Fibroblast of skin of right biceps (primary cell): ENCODE results near the gene GAS7.
A peak's percentile ranks its signal among the peaks of the same experiment; 100 is the strongest.
"Not testable (repeated sequence)": the region's sequence is repeated elsewhere in the genome, so short reads cannot be mapped to it uniquely, and the experiment has no call there.

Source experiments
- DNase-seq: peaks from one replicate; pipeline ENCODE4 v3.0.0-alpha.2; 2013

GAS7 gene

DNA sequence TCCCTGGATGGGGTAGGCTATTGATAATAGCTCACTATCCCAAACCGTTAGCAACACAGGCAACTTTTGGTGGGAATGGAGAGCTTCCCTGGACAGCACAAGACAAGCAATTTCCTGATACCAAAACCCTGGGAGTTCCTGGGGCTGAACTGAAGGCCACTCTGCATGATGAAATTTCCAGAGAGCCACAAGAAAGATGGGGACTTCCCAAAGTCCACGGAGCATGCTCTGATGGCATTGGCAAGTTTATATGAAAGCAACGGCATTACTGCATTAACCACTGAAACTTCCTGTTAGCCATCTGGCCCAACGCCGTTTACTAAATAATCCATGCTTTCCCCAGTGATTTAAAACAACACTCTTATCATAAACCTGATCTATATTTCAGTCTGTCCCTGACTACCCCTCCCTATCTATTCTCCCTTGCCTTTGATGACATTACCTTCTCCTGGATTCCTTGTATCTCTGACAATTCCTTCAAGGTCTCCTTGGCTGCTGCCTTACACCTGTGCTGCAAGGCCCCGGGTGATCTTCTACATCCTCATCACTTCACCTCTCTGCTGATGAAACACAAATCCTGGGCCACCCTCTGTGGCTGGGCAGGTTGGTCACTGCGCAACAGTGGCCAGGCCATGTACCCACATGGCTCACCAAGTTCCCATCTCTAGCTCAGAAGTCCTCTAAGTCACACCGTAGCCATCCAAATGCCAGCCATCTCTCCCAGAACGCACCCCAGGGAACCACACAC lies 184.9 kb downstream of the GAS7 start:
- DNase-seq = no peak

DNA sequence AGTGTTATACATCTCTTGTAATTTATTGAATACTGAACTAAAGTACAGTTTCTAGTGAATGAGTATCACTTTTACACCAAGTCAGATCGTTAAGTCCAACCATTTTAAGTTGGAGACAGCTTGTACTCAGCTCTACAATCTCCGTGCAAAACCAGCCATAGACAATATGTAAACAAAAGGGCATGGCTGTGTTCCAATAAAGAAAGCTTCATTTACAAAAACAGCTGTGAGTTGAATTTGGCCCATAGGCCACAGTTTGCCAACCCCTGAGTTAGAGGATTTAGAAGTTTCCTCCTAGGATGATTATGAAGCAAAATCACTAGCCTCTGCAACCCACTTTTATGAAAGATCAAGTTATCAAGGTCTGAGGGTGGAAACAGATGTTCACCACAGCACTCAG lies 187.7 kb downstream of the GAS7 start:
- no peak for DNase-seq

DNA sequence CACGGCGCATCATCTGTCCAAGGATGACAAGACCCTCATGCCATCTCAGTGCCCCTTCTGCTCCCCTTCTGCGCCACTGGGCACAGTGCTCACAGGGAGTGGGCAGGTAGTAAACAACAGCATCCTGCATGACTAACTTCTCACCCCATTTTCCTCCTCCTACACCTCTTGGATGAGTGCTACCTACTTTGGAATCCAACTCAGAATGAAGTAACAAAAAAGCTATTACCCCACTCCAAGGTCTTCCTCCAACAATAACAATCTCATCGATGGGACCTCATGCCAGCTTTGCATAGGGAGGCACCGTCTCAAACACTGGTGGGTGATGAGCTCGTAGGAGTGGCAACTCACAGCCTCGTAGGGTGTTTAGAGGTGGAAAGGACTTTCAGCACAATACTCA lies 194.7 kb downstream of the GAS7 start:
- no peak for DNase-seq

DNA sequence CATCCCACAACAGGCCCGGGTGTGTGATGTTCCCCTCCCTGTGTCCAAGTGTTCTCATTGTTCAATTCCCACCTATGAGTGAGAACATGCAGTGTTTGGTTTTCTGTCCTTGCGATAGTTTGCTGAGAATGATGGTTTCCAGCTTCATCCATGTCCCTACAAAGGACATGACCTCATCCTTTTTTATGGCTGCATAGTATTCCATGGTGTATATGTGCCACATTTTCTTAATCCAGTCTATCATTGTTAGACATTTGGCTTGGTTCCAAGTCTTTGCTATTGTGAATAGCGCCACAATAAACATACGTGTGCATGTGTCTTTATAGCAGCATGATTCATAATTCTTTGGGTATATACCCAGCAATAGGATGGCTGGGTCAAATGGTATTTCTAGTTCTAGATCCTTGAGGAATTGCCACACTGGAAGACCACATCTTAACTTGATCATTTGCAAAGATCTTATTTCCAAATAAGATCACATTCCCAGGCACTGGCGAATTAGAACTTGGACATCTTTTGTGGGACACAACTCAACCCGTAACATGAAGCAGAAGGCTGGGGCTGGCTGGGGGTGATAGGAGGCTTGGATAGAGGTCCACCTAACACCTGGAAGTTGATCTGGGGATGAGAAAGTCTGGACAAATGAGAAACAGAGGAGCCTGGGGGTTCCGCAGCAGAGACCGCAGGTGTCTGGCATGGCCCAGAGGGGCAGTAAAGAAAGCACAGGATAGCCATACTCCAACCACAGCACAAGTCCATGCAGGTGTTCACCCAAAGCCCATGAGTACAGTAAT lies 195.6 kb downstream of the GAS7 start:
- DNase-seq = not testable (repeated sequence)

DNA sequence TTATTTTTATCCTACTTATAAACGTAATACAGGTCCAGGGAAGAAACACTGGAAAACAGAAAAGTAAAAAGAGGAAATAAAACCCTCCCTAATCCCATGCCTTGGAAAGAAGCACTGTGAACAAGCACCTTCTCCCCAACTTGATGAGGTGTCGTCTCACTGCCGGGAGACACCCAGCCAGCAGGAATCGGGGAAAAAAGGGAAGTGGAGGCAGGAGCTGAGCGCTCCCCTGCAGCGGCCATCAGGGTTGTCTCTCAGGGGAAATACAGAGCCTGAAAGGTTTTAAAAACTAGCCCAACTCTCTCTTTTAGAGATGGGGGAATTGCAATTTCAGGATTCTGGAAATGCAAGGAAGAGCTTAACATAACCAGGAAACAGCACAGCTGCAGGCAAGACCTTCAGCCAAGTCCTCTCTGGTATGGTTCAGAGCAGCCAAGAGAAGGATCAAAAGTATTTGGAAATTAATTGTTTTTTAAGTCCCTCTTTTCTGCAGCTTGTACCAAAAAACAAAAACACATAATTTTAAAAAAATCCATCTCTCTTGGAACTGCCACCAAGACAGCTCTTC lies 197.0 kb downstream of the GAS7 start:
- DNase-seq = no peak

DNA sequence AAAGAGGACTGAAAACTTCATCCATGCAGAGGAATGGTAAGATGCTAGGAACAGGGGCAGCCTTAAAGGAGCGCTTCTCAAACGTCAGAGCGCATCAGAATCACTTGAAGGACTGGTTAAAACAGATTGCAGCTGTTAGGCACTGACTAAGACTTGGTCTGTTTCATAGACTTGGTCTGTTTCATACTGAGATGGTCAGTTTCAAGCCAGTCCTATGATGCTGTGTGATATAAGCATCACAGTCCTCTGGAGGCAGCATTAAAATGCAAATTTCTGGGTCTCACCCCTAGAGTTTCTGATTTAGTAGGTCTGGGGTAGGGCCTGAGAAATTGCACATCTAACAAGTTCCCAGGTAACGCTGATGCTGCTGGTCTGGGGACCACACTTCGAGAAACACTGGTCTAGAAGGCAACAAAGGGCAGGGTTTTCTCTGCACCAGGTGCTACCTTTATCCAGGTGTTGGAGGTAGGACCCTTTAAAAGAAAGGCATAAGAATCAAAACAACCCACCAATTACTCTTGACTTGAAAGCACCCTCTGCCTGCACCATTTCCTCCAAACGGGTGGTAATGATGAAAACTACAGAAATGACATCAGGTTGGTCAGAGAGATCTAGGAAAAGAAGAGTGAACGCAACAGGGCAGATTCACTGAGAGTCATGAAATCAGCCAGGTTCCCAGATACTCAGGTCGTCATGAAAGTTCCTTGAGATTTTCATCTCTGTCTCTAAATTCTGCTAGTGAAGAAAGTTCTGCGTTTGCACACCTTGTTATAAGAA lies 198.3 kb downstream of the GAS7 start:
- DNase-seq = no peak

DNA sequence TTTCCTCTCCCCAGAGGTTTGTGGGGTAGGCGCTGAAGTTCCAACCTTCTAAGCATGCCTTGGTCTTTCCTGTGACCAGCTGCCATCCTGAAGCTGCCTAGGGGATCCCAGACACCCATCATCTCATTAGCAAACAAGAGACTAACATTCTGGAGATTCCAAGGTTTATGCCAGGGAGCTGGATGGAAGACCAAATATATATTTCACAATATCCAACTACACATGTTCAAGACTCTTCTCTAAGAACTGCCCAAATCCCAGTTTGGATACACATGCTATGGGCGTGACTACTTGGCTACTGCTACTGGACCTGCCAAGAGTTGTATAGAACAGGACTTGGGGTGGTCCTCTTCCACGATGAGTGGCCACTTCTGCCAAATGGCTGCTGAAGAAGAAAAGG lies 200.3 kb downstream of the GAS7 start:
- no peak for DNase-seq

DNA sequence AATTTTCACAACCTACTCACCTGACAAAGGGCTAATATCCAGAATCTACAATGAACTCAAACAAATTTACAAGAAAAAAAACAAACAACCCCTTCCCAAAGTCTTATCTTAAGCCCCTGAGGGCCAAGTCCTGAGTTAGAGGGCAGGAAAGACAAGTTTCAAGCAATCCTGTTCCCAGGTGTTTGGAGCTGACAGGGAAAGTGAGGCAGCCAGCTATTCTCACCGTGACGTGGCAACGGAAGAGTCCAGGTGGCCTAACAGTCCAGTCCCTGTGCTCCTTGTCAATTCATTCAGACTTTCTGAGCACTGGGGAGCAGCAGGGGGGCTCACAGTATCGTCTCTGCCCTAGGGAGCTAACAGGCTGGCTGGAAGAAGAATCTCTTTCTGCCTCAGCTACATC lies 203.6 kb downstream of the GAS7 start:
- no peak for DNase-seq

DNA sequence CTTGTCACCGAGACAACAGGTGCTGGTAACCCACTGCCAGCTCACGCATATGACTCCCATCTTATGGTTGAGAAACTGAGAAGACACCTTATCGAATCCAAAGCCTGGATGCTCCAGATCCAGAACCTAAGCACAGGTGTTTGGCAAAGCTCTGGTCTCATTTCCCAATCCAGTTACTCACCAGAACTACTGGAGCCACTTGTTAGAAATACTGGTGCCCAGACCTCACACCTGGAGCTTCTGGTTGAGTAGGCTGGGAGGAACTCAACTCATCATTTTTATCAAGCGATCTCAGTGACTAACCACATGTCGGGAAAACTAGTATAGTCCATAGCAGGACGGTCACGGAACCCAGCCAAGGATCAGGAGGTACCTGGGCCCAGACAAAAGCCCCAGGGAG lies 206.6 kb downstream of the GAS7 start:
- DNase-seq = no peak

DNA sequence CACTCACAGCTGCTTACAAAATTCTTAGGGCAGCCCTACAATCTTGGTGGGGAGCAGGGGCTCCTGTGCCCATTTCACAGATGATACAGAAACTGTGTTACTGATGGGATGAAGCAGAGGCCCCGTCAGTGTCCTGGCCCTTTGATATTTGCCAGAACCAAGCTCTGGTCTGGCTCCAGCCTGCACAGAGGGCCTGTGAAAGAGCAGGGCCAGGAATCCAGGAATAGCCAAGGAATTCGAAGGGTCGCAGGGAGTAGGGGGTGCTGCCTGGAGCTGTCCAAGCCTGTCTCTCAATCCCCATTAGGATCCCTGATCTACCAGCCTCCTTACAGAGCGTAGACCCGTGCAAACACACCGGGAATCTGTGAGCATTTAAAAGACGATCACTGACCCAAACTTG lies 207.1 kb downstream of the GAS7 start:
- DNase-seq = no peak

DNA sequence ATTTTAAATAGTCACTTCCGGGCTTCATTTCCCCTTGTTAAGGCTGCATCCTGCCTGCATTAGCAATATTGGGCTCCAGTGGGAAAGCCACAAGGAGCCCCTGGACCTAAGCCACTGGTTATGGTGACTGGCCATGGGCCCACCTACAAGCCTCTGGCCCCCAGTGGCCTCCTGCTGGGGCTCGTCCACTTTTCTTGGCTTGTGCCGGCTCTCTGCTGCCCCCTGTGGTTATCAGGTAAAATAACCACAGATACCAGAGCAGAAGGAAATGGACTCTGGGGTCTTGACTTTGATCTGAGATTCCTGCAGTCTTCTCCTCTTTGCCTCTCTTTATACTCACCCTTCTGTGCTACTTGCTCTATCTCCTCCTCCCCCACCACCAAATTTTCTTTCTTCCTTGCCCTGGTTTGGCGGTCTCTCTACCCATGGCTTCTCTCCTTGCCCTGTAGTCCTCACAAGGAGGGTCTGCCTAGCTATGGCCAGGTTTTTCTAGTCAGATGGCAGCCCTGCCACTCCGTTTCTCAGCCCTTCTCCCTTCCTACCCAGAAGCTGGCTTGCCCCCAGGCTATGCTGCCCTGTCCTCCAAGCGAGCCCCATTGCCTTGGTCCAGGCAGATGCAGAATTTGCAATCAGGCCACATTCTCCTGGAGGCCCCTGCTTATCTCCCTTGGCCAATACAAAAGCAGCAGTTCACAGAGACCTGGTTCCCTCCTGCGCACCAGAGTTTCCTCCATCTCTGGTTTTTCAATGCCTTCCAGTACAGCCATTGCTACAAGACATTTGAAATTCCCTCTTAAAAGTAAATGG lies 210.4 kb downstream of the GAS7 start:
- DNase-seq = peak; percentile 39

DNA sequence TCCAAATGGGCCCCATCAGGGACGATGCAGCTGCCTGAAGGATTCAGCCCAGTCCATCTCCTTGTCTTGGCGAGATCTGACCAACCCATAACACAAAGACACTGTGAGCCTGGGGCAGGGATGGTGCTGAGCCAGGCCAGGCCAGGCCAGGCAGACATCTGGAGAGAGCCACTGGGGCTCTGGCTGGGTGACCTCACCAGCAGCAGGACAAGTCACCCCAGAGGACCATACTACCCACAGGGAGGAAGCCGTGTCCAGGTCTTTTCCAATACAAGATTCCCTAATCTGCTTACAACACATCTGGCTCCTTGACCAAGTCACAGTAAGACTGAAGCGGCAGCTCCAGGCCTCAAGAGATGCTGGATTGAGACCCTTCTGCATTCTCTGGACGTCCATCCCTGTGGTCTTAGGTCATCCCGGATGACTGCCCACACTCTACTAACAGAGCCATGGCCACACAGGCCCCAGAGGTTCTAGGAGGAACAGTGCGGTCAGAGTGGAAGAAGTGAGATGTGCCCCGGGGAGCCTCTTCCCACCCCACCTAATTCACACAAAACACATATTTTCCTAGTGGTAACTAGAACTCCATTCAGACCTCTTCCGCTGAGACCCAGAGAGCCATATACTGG lies 211.5 kb downstream of the GAS7 start:
- no peak for DNase-seq

DNA sequence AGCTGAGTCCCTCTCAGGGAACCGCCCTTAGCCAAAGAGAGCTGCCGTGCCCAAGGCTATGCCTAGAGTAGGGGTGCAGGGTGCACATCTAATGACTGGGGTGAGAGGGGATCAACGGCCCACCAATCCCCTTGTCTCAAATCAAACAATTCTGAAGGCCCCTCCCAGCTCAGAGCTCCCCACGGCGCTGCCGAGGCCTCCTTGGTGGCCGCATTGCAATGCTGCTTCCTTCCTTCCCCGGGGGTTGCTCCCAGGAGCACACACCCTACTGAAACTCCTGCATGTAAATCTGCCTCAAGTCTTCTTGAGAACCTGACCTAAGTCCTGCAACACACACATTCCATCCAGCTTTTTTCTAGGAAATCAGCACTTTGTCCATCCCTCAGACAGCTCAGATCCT lies 212.8 kb downstream of the GAS7 start:
- no peak for DNase-seq

DNA sequence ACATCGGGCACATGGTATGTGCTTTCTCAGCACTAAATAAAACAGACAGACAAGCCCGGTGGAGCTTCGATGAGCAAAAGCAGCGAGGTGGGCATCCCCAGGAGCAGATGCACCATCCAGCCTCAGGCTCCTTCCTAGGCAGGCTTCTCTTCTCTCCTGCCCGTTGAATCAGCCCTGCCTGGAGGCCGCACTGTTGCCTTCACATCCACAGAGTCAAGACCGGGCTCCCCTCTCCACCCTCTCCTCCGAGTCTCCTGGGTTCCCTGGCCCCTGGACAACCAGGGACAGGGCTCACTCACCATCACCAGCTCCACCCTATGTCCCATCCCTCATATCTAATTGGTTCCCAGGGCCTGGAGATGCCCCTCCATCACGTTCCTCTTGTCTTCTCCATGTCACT lies 213.6 kb downstream of the GAS7 start:
- no peak for DNase-seq

DNA sequence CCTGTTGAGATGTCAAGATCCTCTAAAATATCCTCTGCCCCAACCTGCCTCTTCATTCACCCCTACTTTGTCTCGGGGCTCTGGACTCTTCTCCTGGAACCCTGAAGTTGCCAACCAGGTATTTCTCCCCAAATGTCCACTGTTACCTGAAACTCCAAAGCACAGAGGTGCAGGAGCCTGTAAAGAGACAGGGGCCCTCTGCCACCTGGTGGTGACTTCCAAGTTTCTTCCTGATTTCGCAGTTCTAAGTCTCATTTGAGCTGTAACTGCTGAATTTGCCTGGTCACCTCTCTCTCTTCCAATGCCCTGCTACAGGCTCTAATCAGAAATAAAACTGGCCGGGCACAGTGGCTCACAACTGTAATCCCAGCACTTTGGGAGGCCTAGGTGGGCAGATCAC lies 216.2 kb downstream of the GAS7 start:
- DNase-seq = no peak

DNA sequence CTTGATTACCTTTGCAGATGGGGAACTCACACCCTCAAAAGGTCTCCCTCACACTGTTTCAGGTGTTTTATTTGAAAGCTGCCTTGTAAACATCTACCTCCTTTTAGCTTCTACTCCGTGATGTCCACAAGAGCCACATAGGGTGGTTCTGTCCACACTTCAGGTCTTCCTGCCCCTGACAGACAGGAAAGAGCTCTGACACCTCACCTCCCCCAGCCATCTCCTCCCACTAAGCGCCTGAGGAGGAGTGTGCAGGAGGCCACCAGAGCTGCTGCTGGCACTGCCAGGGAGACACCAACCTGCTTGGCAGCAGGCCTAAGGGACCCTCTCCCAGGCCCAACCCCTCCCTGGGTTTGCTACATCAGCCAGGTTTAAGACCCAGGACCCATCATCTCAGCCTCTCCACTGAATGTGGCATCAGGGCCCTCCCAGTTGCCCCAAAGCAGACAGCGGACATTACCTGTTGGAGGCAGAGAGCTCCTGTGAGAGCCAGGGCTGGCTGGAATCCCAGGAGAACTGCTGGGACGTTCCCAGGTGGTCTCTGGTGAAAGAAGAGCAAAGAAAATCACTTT lies 217.0 kb downstream of the GAS7 start:
- DNase-seq = no peak

DNA sequence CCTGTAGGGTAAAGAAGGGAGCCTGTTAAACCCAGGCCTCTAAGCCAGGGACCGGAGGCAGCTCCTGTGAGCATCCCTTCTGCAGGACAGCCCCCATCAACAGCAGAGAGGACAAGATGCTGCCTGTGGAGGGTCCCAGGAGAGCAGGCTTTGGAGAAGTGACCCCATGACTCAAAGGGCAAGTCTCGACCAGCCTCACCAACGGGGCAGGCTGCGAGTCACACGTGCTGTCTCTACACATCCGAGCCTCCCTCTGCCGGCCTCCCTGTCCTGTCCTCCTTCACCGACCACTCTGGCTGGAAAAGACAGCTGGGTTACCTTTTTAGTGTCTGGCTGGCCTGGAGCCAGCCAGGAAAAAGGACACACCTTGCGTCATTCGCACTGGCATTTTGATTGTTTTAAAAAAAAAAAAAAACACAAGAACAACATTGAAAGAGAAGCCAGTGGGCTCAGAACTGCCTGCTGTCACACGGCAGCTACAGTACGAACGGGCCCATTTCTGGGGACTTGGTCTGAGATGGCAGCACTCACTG lies 218.9 kb downstream of the GAS7 start:
- DNase-seq = no peak

DNA sequence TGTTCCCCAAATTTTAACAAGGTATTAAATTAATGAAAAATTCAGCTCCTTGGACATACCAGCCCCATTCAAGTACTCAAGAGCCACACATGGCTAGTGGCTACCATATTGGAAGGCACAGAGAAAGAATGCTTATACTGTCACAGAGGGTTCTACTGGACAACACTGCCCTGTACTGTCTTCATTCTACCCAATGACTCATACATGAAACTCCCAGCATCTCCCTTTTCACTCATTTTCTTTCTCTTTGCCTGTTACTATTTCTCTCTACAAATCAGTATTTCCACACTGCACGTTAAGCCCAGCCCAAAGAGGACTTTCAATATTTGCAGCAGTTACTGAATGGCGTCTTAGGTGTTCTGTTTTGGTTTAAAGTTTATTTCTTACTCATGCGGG lies 221.2 kb downstream of the GAS7 start:
- no peak for DNase-seq

DNA sequence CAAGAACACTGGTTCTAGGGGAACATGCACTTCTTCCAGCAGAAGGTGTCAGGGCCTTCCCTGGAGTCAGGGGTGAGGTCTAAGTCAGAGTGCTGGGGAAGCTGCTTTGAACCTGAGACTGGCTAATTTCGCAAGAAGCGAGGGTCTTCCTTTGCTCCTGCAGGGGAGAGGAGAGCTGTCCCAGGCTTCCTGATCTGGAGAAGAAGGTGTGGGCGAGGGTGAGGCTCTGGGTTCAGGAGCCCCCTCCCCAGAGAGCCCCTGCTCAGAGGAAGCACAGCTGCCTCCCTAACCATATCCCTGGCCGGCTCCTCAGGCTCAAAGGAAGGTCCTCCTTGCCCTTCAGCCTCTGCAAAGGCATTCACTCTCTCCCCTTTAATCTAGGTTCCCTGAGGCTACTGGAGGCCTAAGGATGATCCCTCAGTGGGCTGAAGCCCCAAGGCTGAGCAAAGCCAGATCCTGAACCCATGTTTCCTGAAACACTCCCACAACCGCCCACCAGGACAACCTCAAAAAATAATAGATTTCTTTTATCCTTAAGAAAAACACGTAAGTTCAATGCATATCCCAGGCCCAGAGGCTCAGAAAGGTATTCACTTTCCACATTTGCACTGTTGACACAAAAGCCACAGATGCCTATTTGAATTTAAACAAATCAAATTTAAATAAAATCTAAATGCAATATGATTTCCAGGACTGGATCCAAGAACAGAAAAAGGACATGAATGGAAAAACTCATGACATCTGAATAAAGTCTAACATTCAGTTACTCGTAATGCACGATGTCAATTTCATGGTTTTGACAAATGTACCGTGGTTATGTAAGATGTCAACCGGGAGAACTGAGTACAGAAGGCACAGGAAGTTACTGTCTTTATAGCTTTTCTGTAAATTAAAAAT lies 221.9 kb downstream of the GAS7 start:
- DNase-seq = no peak
